ENCODE results near the gene CBFA2T3.

- TF ChIP-seq REST (IDR thresholded peaks at IDR 0.05; ENCODE audit: insufficient read depth in 1 of 2, low read depth in 2 of 2, low read length in 1 of 2) (no peak), CTCF (IDR thresholded peaks at IDR 0.05) (no peak), POLR2AphosphoS5 (IDR thresholded peaks at IDR 0.05; ENCODE audit: low read depth, low read length) (no peak), SIN3A (IDR thresholded peaks at IDR 0.05; ENCODE audit: borderline replicate concordance, insufficient read depth, low read depth, low read length) (no peak)
Measured at GRCh38 chr16:88967830-88968588, 9.0 kb downstream of the CBFA2T3 start.
